Dermis microvascular lymphatic vessel endothelial cell (primary cell): Measurements from ENCODE around the gene PPP1R3G. TPM values are rescaled to one million over a fixed set of nuclear protein-coding genes. Genes with fewer than 3 reads are reported as not detected.
"Not testable (repeated sequence)": the region's sequence is repeated elsewhere in the genome, so short reads cannot be mapped to it uniquely, and the experiment has no call there.

Source experiments
- DNase-seq, 2 donors: peaks; one replicate each; pipeline versions ENCODE4 v3.0.0 to v3.0.0-alpha.2; 2010; ENCODE audit warnings: low read depth in 2 of 2
- total RNA-seq: library from RNA; depleted of rRNA; stranded (reverse); fragments of >200 nt; gene quantifications from 2 replicates; pipeline ENCODE4 v1.2.1, GENCODE V29; 2014

The PPP1R3G gene
- total RNA-seq, result 0.39 and 0.89 TPM in 2 replicates

DNA sequence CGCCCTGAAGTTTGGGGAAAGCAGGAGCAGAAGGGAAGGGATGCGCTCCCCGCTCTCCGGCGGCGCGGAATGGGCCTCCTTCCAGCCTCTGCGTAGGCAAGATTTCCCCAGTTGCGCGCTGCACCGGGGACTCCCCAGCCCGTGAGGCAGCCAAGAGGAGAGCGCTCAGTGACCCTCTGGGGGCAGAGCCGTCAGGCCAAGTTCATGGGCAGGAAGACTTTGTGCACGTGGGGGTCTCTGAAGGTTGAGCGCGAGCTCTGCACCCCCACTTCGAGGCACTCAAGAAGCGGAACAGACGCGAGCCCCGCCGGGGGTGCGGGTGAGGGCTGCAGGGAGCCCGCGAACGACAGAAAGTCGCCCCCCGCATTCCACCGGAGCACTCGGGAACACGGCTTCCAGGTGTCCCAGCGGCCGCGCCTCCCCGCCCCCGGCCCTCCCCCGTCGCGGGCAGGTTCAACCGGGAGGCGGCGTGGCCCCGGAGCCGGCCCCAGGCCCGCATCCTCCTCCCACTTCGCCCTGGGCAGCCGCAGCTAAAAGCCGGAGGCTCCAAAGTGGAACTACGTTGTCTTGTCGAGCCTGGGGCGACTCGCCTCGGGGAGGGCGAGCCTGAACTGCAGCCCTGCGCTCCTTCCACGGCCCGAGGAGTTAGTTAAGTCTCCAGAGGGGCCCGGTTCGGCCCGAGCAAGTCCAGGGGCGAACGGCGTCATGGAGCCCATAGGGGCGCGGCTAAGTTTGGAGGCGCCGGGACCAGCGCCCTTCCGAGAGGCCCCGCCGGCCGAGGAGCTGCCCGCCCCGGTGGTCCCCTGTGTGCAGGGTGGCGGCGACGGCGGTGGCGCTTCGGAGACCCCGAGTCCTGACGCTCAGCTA, at the start of gene PPP1R3G:
Gene PPP1R3G (plus strand): TSS at position 561 of the 867 bp plus-strand sequence. CDS start 145 bp downstream, at position 706.
- DNase-seq, result peak in 1 of 2 donors; percentile 76

DNA sequence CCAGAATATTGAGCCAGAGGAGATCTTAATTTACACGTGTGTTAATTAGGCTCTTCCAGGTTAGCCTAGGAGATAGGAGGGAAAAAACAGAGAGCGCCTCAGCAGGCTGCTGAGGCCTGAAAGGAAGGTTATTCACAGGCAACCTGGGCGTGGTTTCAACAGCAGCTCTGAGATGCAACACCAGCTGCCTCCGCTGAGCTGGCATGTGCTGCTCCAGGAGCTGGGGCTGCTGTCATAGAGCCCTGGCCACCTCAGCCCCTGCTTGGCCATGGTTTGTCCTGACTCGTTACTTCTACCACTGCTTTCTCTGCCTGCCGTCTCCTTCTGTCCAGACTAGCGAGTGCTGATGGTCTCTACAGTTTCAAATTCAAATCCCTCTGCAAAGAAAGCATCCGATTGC, 48.9 kb upstream of the PPP1R3G start:
- DNase-seq, result peak in 1 of 2 donors; percentile 8

DNA sequence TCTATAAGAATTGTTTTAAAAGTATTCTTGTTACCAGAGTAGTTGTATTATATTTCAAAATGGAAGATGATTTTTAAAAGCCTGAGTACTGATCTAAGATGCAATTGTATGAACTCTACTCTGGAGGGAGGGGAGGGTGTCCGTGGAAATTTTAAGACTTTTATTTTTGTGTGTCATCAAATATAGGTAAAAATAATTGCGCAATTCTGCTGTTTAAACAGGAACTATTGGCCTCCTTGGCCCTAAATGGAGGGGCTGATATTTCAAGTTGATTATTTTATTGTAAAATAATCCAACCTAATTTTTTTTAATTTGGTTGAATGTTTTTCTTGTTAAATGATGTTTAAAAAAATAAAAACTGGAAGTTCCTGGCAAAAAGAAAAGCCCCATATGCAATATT, 43.2 kb upstream of the PPP1R3G start:
- DNase-seq, result no peak

DNA sequence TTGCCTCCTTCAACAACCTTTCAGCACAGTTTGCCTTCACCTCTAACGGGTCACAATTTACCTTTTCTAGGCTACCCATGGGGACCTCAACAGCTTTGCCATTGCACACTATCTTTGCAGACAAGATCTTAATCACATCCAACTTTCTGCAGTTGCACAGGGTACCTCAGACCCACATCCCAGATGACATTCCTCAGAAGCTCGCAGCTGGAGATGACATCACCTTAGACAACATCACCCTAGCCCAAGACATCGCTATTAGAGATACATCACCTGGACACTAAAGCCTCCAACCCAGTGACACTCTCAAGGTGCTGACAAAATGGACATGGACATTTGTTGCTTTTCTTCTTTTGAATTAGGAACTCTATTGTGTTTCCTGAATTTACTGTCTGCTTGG, 42.7 kb upstream of the PPP1R3G start:
- DNase-seq, result no peak

DNA sequence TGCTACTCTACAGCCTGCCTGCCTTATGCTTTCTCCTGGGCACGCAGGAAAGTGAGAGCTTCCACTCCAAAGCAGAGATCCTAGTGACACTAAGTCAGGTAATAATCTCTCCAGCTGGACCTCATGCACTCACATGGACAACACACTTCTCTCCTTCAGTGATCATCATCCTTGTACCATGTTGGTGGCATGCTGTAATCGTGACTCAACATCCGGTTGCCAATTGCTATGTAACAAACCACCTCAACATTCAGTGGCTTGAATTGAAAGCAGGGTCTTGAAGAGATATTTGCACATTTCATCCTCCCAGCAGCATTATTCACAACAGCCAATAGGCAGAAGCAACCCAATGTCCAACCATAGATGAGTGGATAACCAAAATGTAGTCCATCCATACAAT, 40.3 kb upstream of the PPP1R3G start:
- no peak for DNase-seq

DNA sequence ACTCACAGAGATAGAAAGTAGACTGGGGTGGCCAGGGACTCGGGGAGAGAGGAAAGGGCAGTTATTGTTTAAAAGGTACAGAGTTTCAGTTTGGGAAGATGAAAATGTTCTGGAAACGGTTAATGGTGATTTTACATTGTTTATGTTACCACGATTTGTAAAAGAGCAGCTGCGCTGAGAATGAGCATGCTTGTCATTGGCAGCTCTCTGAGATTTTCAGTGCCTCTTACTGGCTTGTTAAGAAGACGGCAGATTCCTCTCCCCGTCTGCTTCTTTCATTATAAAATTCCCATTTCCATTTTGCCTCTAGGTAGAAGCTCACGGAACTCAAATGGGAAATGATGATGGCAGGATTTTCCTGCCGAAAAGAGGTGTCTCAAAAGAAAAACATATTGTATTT, 39.7 kb upstream of the PPP1R3G start:
- DNase-seq, result no peak

DNA sequence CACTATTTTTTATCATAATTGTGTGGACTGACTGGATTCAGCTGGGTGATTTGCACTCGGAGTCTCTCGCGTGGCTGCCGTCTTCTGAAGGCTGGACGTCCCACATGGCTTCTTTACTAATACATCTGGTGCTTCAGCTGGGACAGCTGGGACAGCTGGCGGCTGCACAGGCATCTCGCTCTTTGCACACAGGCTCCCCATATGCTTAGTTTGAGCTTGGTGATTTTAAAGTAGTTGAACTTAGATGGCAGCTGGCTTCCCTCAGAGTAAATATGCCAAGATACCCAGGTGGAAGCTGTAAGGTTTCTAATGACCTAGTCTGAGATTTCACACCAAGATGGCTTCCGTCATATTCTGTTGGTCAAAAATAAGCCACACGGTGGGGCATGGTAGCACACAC, 38.7 kb upstream of the PPP1R3G start:
- DNase-seq, result no peak

DNA sequence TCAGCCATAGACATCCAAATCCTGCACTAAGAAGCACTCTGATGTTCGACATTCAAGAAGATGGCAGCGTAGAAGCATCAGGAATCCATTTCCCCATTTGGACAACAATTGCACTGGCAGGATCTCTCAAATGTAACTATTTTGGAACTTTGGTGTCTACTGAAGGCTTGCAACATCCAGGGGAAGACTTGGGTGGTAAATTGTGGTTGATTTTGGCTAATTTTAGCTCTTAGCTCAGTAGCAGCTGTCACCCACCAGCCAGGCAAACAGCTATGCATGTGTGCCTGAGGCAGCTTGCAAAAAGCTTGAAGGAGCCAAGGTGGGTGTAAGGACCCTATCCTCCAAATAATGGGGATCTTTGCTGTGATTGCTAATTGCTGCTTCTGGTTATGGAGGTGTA, 35.1 kb upstream of the PPP1R3G start:
- no peak for DNase-seq

DNA sequence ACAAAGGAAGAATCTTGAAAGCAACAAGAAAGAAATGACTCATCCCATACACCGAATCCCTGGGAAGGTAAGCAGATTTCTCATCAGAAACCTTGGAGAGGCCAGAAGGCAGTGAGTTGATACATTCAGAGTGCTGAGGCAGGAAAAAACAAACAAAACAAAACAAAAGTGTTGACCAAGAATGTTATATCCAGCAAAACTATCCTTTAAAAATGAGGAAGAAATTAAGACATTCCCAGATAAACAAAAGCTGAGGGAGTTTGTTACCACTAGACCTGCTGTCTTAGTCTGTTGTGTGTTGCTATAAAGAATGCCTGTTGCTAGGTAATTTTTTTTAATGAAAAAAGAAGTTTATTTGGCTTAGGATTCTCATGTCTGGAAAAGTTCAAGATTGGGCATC, 33.7 kb upstream of the PPP1R3G start:
- DNase-seq, result no peak

DNA sequence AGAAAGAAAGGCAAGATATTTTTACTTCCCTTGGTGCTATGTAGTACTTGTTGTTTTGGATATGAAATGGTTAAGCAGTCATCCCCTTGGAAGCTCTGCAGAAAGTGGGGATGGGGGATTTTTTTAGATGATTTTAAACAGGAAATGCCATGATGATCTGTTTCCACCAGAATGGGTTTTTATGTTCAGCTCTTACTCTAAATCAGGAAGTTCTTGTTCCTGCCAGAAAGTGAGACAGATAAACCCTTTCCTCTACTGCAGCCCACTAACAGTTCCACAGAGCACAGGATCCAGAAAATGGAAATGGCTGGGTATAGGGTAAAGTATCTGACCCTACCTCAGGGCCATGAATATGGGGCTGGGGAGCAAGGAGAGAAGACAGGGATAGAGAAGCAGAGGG, 32.1 kb upstream of the PPP1R3G start:
- DNase-seq, result peak; percentile 79 to 89

DNA sequence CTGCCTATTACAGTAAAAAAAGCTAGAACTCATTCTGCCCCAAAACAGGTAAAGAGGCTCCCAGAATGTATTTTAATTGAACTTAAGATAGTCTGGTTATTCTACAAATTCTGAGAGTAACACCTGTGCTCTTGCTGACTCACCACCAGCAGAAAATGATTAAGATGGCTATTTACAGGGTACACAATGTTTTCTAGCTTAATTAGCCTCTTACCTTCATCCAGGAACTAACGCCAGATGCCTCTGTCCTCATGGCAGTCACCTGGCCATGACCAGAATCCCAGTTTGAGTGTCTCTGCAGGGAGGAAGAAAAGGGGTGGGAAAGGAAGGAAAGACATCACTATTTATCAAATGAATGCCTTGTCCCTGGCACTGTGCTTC, 31.3 kb upstream of the PPP1R3G start:
- peak in 1 of 2 donors; percentile 16 for DNase-seq

DNA sequence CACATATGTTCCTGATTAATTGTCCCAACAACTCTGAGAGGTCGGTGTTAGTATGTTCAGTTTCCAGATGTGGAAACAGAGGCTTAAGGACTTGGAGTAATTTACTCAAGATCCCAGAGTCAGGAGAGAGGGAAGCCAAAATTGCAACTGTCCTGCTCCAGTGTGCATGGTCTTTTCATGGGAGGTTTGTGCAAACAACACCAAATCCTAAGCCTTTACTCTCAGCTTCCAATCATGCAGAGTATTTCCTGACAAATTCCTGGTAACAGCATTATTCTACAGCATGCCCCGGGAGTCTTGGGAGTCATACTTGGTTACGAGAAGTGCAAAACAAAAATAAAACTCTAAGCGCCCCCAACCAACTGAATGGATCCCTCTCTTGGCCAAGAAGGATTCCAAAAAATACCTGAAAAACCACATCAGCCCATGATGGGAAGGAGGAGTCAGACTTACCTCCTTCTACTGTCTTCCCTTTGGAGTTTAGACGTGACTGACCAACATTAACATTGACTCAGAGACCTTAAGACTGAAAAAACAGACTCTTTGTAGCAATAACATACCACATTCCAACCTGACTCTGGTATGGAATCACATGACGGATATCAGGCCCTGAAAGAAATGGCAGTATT, 30.8 kb upstream of the PPP1R3G start:
- peak in 1 of 2 donors; percentile 47 for DNase-seq

DNA sequence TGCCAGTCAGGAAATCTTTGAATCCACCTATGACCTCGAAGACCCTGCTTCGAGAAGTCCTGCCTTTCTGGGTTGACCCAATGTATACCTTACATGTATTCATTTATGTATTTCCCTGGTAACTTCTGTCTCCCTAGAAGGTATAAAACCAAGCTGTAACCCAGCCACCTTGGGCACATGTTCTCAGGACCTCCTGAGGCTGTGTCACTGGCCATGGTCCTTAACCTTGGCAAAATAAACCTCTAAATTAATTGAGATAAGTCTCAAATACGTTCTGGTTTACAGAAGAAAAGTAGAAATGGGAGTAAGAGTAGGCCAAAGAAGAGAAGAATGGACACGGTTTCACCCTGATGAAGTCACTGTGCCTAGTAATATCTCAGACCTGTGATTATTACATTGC, 30.0 kb upstream of the PPP1R3G start:
- DNase-seq, result no peak

DNA sequence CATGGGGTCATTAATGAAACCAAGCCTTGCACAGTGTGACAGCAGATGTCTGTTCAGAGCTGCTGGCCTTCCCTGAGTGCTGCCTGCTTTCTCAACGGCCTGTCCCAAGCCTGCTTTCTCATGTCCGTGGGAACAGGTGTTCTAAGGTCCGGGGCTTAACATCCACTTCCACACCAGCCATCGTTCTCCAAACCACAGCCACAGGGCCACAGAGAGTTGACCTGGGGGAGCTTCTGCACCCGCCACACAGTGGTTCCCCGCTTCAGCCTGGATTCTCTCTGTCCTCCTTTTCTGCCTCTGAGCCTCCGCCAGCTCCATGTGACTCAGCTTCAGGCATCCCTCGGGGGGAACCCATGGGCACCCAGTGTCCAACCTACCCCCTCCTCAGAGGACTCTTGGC, 26.9 kb upstream of the PPP1R3G start:
- no peak for DNase-seq

DNA sequence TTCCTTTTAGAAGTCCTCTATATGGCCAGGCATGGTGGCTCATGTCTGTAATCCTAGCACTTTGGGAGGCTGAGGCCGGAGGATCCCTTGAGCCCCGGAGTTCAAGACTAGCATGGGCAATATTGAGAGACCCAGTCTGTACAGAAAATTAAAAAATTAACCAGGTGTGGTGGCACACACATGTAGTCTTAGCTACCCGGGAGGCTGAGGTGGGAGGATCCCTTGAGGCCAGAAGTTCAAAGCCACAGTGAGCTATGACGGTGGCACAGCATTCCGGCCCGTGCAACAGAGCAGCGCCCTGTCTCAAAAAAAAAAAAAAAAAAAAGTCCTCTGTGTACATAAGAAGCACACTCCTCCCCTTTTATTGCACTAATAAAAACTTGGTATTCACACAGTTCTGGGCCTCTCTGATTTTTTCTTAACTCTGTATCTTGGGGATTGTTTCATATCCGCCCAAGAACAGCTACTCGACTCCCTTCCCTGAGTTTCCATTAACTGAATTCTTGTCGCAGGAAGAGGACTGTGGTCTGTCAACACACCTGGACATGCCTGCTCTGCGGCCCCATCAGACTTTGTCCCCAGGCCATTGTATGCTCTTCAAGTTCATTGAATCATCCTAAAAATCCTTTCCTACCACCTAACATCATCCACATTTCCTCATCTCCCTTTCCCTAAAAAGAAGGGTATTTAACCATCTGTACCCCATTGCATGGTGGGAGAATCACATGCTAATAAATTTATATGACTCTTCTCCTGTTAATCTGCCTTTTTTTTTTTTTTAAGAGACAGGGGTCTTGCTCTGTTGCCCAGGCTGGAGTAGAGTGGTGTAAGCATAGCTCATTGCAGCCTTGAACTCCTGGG, 25.9 kb upstream of the PPP1R3G start:
- no peak for DNase-seq

DNA sequence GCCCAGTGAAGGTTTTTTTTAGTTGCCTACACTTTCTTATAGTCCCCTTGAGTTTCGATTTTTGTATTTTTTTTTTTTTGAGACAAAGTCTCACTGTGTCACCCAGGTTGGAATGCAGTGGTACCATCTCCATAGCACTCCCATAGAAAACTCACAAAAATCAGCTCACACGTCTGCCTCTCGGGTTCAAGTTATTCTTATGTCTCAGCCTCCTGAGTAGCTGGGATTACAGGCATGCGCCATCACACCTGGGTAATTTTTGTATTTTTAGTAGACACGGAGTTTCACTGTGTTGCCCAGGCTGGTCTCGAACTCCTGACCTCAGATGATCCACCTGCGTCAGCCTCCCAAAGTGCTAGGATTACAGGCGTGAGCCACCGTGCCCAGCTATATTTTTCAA, 24.7 kb upstream of the PPP1R3G start:
- DNase-seq, result not testable (repeated sequence)

DNA sequence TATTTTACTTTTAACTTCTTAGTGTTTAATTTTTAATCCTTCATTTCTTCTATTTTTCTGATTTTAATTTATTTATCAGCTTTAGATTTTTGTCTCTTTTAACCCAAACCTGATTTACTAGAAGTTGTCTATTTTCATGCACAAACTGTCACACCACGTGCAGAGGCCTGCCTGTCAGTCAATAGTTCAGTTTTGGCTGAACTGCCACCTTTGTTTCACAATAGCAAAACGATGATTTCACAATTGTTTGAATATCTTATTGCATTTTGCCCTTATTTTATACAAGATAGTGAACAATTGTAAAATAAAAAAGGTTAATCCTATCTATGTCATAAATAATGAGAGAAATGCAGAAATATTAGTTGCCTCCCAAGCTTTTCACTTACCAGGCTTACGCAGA, 24.0 kb upstream of the PPP1R3G start:
- DNase-seq, result no peak

DNA sequence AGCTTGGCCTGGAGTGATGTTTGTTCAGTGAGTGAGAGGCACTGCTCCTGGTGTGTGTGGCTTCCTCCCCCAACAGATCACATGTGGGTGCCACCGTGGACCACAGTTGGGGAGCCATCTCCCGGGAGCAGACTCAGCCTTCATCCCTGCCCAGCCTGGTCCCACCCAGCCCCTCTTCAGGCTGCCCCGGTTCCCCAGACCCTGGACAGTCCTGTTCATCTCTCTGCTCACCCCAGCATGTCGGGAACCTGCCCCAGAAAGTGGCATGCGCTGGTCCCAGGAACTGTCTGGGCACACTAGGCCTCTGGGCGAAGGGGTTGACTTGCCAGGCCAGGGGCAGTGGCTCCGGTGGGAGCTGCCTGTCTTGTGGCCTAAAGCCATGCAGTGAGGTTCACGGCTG, 21.5 kb upstream of the PPP1R3G start:
- DNase-seq, result no peak

DNA sequence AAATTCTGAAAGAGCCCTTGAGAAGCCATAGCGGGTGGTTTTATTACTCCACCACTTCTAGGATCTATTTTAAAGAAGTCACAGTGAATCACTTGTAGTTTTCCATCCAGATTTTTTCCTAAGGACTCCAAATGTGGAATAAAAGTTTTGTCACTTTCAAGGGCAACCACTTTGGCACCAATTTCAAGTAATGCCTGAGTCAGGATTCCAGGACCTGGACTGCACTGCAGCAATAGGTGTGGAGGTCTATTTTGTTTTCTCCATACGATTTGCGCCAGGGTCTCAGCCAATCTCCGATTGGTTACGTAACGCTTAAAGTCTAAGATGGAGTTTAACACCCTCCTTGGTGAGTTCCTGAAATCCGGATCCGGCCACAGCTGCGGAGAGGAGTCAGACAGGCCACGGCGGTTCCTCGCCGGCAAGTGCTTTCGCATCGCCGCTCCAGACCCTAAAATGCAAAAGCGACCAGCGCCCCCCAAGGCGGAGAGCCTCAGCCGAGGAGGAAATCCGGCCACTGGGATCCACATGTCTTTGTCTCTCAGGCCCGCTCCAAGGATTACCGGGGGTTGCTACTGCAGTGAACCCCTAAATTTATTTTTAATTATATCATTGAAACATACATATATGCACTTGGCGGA, 18.6 kb upstream of the PPP1R3G start:
- no peak for DNase-seq

DNA sequence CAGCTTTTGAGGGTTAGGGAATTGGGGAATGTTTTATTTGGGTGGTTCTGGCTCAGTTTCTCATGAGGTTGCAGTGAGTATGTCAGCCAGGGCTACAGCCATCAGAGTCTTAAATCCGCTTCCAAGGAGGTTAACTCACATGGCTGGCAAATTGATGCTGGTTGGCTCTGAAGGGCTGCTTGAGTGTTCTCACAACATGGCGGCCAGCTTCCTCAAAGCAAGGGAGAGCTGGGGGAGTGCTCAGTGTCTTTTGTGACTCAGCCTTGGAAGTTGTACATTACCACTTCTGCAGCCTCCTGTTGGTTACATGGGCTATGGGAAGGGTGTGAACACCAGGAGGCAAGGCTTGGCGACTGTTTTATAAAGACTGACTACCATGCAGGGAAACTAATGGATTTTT, 17.8 kb upstream of the PPP1R3G start:
- no peak for DNase-seq

DNA sequence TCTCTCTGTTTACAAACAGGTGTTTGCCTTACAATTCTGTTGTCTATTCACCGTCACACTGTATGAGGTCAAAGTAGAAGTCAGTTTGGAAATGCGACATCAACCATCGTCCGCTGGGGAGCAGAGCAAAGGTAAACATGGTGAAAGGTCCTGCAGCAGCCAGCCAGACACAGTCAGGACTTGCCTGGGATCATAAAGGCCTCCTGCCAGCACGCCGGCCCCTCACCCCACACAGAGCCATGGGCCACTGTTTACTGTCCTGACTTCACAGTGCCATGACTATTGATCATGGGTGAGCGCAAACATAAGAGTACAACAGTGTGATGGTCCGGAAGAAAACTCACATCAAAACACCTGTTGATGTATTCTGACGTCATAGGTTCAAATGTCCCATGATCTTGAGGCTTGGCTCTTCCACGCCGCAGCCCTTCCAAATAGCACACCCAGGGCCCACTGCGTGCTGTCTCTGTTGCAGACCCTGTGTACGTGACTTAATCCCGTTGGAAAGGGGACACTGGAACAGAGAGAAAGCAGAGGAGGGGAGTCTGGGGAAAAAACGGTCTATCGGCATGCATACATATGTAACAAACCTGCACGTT, 16.9 kb upstream of the PPP1R3G start:
- no peak for DNase-seq
